HepG2 (cell line): Measurements from ENCODE around the gene RPS19BP1. TPM values are rescaled to one million over a fixed set of nuclear protein-coding genes. Genes with fewer than 3 reads are reported as not detected.

Source experiments
- FOSL2 ChIP-seq: sonication (generic); formaldehyde crosslinking; IDR thresholded peaks from 2 replicates; pipeline ENCODE4 v1.4.0; 2020; ENCODE audit warnings: missing genetic modification reagents
- FOXK2 ChIP-seq: fragments of 450-650 bp; IDR thresholded peaks from 2 replicates; pipeline ENCODE4 v1.6.1; 2016
- HNRNPL ChIP-seq: fragments of 200-400 bp; formaldehyde crosslinking; IDR thresholded peaks from 2 replicates; pipeline ENCODE4 v1.6.1; 2017; ENCODE audit warnings: mild to moderate bottlenecking, low read depth, low read length
- ISL2 ChIP-seq: sonication (generic); formaldehyde crosslinking; IDR thresholded peaks from 2 replicates; pipeline ENCODE4 v1.5.0; 2020; ENCODE audit warnings: missing genetic modification reagents
- RAD21 ChIP-seq: fragments of 450-650 bp; formaldehyde crosslinking; IDR thresholded peaks from 2 replicates; pipeline ENCODE4 v1.5.0; 2020; ENCODE audit warnings: mild to moderate bottlenecking
- RBM39 ChIP-seq: fragments of 200-400 bp; formaldehyde crosslinking; IDR thresholded peaks from one replicate; pipeline ENCODE4 v1.6.1; 2018; ENCODE audit warnings: antibody characterized with exemption, mild to moderate bottlenecking, low read depth, low read length; ENCODE audit not compliant: poor library complexity, severe bottlenecking
- RFXAP ChIP-seq: sonication (generic); formaldehyde crosslinking; IDR thresholded peaks from 2 replicates; pipeline ENCODE4 v1.4.0; 2020; ENCODE audit warnings: missing genetic modification reagents, borderline replicate concordance
- ZBTB20 ChIP-seq: sonication (generic); formaldehyde crosslinking; IDR thresholded peaks from 2 replicates; pipeline ENCODE4 v1.8.1; 2023; ENCODE audit warnings: missing genetic modification reagents, low read depth, mild to moderate bottlenecking, borderline replicate concordance
- ZBTB38 ChIP-seq: sonication (generic); formaldehyde crosslinking; IDR thresholded peaks from 2 replicates; pipeline ENCODE4 v1.5.1; 2020; ENCODE audit warnings: mild to moderate bottlenecking, missing genetic modification reagents
- ZBTB7B ChIP-seq: sonication (generic); formaldehyde crosslinking; IDR thresholded peaks from 2 replicates; pipeline ENCODE4 v1.4.0; 2020; ENCODE audit warnings: missing genetic modification reagents
- ZNF235 ChIP-seq: sonication (generic); formaldehyde crosslinking; IDR thresholded peaks from 2 replicates; pipeline ENCODE4 v1.8.1; 2023; ENCODE audit warnings: mild to moderate bottlenecking, missing genetic modification reagents, borderline replicate concordance
- ZNF256 ChIP-seq: sonication (generic); formaldehyde crosslinking; conservative IDR thresholded peaks from 2 replicates; pipeline ENCODE4 v1.4.0; 2020; ENCODE audit warnings: missing genetic modification reagents
- ZNF263 ChIP-seq: sonication (generic); formaldehyde crosslinking; IDR thresholded peaks from 2 replicates; pipeline ENCODE4 v1.4.0; 2020; ENCODE audit warnings: missing genetic modification reagents
- ZNF563 ChIP-seq: sonication (generic); formaldehyde crosslinking; IDR thresholded peaks from 2 replicates; pipeline ENCODE4 v1.8.0; 2022; ENCODE audit warnings: mild to moderate bottlenecking, moderate library complexity, missing genetic modification reagents
- ZNF782 ChIP-seq: sonication (generic); formaldehyde crosslinking; IDR thresholded peaks from 2 replicates; pipeline ENCODE4 v1.4.0; 2020; ENCODE audit warnings: missing genetic modification reagents, mild to moderate bottlenecking, borderline replicate concordance
- polyA plus RNA-seq, 8 experiments: library from polyadenylated mRNA; depleted of rRNA in 3 of 8; stranded (reverse) in 7 of 8; unstranded in 1 of 8; fragments of >200 nt; fragmentation: Illumina TruSeq in 4 of 8; extraction: Trizol in 4 of 8; gene quantifications; 2 replicates each; pipeline versions ENCODE4 v1.2.1 to v1.2.3, GENCODE V29; 2011 to 2016; ENCODE audit warnings: low read depth in 4 of 8, missing spikeins in 1 of 8, mixed read lengths in 1 of 8; ENCODE audit not compliant: insufficient read depth in 1 of 8
- total RNA-seq, 5 experiments: library from RNA; depleted of rRNA; stranded (reverse); fragments of >200 nt; fragmentation: Illumina TruSeq; extraction: Trizol; gene quantifications; 2 replicates each; pipeline ENCODE4 v1.2.3, GENCODE V29; 2016; ENCODE audit warnings: low read depth in 1 of 5
- TF ChIP-seq, protein P1 (sequence below): sonication (generic); formaldehyde crosslinking; IDR thresholded peaks from 2 replicates; pipeline ENCODE4 v1.8.0; 2022; ENCODE audit warnings: low read depth, missing genetic modification reagents
- TF ChIP-seq, protein P2 (sequence below): sonication (generic); formaldehyde crosslinking; IDR thresholded peaks from 2 replicates; pipeline ENCODE4 v1.8.0; 2022; ENCODE audit warnings: mild to moderate bottlenecking, missing genetic modification reagents; ENCODE audit not compliant: insufficient replicate concordance
- TF ChIP-seq, protein P3 (sequence below): sonication (generic); formaldehyde crosslinking; IDR thresholded peaks from 2 replicates; pipeline ENCODE4 v1.4.0; 2020; ENCODE audit warnings: missing genetic modification reagents, borderline replicate concordance
- TF ChIP-seq, protein P4 (sequence below): sonication (generic); formaldehyde crosslinking; IDR thresholded peaks from 2 replicates; pipeline ENCODE4 v1.5.0; 2020; ENCODE audit warnings: mild to moderate bottlenecking, missing genetic modification reagents, borderline replicate concordance

RPS19BP1 gene
- total and polyA plus RNA-seq, 2 of the 13 experiments (the other 11 are each of a cell fraction or from before 2014, with no cell fraction given) = 44.3 to 81.3 TPM

DNA sequence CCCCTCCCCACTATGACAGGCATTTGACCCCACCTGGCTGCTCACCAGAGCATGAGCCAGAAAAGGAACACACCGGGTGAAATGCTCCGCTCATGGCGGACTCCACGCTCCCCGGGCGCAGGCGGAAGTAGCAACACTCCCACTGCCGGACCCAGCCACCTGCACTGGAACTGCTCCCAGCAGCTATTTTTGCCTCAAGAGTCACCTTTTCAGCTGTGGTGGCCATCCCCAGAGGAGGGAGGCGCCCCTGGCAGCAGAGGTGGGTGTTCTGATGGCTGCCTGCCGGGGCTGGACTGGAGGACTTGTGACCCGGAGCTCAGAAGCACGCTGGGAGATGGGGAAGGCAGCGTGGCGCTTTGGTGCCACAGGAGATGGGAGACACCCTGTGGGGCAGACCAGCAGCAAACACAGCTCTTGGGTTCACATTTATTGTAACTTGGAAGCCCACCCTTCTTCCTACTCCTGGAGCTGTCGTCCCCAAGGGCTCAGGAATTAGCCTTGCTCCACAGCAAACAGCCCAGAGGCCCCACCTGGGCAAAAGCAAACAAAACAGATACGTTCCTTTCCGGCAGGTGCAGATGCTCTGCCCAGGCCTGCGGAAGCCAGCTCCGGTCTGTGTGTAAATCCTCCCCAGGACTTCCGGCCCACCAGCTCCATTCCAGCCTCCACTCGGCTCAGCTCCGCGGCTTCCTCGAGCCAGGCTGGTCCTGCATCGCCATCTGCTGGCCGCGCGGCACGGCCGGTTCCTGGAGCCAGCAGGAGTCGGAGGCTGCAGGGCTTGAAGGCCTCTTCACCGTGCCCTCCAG lies 3.7 kb downstream of the RPS19BP1 start (continued):
- TF ChIP-seq, protein P1, sequence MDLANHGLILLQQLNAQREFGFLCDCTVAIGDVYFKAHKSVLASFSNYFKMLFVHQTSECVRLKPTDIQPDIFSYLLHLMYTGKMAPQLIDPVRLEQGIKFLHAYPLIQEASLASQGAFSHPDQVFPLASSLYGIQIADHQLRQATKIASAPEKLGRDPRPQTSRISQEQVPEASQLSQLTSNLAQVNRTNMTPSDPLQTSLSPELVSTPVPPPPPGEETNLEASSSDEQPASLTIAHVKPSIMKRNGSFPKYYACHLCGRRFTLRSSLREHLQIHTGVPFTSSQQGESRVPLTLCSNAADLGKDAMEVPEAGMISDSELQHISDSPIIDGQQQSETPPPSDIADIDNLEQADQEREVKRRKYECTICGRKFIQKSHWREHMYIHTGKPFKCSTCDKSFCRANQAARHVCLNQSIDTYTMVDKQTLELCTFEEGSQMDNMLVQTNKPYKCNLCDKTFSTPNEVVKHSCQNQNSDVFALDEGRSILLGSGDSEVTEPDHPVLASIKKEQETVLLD = peak; percentile 36; the same call in 1 of the 2 replicates
- TF ChIP-seq ZNF563 (CRISPR knock-in tag) (peak; percentile 38; the same call in 1 of the 2 replicates), ZNF235 (CRISPR knock-in tag) (peak; percentile 60; the same call in 1 of the 2 replicates), HNRNPL (peak; percentile 76; the same call in 1 of the 2 replicates), ZNF263 (CRISPR knock-in tag) (peak; percentile 64; the same call in 1 of the 2 replicates), ZNF782 (CRISPR knock-in tag) (no peak; the same call in 1 of the 2 replicates), FOXK2 (no peak), RBM39 (peak; percentile 99), ZBTB20 (peak; percentile 72), RFXAP (CRISPR knock-in tag) (peak; percentile 87; the same call in 1 of the 2 replicates), RAD21 (peak; percentile 98), ZBTB38 (peak; percentile 69), ISL2 (CRISPR knock-in tag) (peak; percentile 64; the same call in 1 of the 2 replicates), ZBTB7B (CRISPR knock-in tag) (peak; percentile 55; the same call in 1 of the 2 replicates), FOSL2 (CRISPR knock-in tag) (peak; percentile 75), ZNF256 (0 out of 2 replicates have a peak, but pooled peaks have one; percentile 29)
- TF ChIP-seq, protein P2, sequence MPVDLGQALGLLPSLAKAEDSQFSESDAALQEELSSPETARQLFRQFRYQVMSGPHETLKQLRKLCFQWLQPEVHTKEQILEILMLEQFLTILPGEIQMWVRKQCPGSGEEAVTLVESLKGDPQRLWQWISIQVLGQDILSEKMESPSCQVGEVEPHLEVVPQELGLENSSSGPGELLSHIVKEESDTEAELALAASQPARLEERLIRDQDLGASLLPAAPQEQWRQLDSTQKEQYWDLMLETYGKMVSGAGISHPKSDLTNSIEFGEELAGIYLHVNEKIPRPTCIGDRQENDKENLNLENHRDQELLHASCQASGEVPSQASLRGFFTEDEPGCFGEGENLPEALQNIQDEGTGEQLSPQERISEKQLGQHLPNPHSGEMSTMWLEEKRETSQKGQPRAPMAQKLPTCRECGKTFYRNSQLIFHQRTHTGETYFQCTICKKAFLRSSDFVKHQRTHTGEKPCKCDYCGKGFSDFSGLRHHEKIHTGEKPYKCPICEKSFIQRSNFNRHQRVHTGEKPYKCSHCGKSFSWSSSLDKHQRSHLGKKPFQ (CRISPR knock-in tag) = no peak
- TF ChIP-seq, protein P3, sequence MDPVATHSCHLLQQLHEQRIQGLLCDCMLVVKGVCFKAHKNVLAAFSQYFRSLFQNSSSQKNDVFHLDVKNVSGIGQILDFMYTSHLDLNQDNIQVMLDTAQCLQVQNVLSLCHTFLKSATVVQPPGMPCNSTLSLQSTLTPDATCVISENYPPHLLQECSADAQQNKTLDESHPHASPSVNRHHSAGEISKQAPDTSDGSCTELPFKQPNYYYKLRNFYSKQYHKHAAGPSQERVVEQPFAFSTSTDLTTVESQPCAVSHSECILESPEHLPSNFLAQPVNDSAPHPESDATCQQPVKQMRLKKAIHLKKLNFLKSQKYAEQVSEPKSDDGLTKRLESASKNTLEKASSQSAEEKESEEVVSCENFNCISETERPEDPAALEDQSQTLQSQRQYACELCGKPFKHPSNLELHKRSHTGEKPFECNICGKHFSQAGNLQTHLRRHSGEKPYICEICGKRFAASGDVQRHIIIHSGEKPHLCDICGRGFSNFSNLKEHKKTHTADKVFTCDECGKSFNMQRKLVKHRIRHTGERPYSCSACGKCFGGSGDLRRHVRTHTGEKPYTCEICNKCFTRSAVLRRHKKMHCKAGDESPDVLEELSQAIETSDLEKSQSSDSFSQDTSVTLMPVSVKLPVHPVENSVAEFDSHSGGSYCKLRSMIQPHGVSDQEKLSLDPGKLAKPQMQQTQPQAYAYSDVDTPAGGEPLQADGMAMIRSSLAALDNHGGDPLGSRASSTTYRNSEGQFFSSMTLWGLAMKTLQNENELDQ = 0 out of 2 replicates have a peak, but pooled peaks have one; percentile 68
- TF ChIP-seq, protein P4, sequence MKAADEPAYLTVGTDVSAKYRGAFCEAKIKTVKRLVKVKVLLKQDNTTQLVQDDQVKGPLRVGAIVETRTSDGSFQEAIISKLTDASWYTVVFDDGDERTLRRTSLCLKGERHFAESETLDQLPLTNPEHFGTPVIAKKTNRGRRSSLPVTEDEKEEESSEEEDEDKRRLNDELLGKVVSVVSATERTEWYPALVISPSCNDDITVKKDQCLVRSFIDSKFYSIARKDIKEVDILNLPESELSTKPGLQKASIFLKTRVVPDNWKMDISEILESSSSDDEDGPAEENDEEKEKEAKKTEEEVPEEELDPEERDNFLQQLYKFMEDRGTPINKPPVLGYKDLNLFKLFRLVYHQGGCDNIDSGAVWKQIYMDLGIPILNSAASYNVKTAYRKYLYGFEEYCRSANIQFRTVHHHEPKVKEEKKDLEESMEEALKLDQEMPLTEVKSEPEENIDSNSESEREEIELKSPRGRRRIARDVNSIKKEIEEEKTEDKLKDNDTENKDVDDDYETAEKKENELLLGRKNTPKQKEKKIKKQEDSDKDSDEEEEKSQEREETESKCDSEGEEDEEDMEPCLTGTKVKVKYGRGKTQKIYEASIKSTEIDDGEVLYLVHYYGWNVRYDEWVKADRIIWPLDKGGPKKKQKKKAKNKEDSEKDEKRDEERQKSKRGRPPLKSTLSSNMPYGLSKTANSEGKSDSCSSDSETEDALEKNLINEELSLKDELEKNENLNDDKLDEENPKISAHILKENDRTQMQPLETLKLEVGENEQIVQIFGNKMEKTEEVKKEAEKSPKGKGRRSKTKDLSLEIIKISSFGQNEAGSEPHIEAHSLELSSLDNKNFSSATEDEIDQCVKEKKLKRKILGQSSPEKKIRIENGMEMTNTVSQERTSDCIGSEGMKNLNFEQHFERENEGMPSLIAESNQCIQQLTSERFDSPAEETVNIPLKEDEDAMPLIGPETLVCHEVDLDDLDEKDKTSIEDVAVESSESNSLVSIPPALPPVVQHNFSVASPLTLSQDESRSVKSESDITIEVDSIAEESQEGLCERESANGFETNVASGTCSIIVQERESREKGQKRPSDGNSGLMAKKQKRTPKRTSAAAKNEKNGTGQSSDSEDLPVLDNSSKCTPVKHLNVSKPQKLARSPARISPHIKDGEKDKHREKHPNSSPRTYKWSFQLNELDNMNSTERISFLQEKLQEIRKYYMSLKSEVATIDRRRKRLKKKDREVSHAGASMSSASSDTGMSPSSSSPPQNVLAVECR (CRISPR knock-in tag) = peak; percentile 79; the same call in 1 of the 2 replicates
